Astrocyte (in vitro differentiated cells and primary cell): Measurements from ENCODE around the gene CHGA.

Experiments
- EZH2 ChIP-seq: IDR thresholded peaks from 2 replicates; pipeline ENCODE4 v1.6.1; 2012; ENCODE audit warnings: mild to moderate bottlenecking, low read length, inconsistent platforms; ENCODE audit not compliant: insufficient read depth
- TF ChIP-seq, protein P1 (sequence below): IDR thresholded peaks from 2 replicates; pipeline ENCODE4 v1.5.1; 2011; ENCODE audit warnings: low read depth, mild to moderate bottlenecking, inconsistent platforms, low read length, moderate library complexity; ENCODE audit not compliant: insufficient read depth

DNA sequence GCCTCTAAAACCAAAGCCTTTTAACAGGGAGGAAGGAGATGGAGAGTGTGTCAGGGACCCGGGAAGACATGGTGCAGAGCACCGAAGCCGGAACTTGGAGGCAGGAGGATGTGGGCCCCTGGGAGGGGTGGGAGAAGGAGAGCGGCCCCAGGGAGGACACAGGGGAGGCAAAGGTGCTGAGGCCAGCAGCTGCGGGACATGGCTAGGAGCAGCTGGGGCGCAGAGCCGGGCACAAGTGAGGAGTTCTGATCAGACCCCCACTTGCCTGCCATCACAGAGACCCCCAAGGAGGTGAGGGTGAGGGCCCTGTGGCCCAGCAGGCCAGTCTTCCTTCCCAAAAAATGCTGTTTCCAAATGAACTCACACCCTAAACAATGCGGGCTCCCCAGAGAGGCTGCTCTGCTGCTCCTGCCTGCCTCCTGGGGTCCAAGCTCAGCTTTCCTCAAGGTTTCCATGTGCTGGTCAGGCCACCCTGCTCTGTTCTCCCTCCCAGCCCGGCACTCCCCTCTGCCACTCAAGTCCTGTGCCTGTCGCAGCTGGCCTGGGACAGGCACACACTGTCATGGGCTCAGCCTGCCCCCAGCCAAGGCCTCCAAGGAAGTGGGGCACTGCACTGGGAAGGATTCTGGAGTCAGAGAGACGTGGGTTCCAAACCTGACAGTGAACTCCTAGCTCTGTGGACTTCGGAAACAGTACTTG lies 24.0 kb downstream of the CHGA start:
- TF ChIP-seq, protein P1, sequence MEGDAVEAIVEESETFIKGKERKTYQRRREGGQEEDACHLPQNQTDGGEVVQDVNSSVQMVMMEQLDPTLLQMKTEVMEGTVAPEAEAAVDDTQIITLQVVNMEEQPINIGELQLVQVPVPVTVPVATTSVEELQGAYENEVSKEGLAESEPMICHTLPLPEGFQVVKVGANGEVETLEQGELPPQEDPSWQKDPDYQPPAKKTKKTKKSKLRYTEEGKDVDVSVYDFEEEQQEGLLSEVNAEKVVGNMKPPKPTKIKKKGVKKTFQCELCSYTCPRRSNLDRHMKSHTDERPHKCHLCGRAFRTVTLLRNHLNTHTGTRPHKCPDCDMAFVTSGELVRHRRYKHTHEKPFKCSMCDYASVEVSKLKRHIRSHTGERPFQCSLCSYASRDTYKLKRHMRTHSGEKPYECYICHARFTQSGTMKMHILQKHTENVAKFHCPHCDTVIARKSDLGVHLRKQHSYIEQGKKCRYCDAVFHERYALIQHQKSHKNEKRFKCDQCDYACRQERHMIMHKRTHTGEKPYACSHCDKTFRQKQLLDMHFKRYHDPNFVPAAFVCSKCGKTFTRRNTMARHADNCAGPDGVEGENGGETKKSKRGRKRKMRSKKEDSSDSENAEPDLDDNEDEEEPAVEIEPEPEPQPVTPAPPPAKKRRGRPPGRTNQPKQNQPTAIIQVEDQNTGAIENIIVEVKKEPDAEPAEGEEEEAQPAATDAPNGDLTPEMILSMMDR = no peak
- no peak for TF ChIP-seq EZH2
